ENCODE measurements around the gene YY2.

YY2 gene

DNA sequence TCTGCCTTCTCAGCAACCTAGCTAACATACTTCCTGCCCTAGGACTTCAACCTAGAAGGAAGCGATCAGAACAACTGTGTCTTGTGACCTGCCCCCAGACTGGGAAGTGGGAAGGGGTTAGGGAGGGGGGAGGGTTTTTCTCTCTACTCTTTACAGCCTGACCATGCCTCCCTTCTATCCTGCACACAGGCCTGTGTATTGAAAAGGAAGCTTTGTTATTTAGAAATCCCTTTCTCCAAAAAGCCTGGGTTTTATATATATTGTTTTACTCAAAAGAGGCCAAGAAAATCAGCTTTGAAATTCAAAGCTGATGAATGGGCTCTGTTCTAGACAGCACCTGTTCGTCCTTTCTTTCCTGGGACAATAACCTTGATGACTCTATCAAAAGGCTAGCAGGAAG lies 49.5 kb downstream of the YY2 start:
- no peak for TF ChIP-seq CTCF (IDR thresholded peaks at IDR 0.05; ENCODE audit: extremely low read depth, insufficient read depth, missing control alignments)
- in situ Hi-C loops (cut with MboI; ENCODE audit: low pct_unique_long_range_greater_than_20kb, low sequenced_read_pairs, unreplicated experiment), result no loop called here
- DNase-seq (ENCODE audit: low spot score), result no peak

- TF ChIP-seq CTCF (IDR thresholded peaks at IDR 0.05; ENCODE audit: extremely low read depth, insufficient read depth, missing control alignments), result no peak
- DNase-seq (ENCODE audit: low spot score), result no peak
- in situ Hi-C loops (cut with MboI; ENCODE audit: low pct_unique_long_range_greater_than_20kb, low sequenced_read_pairs, unreplicated experiment), result no loop called here
Measured at GRCh38 chrX:21905953-21906352, 50.2 kb downstream of the YY2 start.

DNA sequence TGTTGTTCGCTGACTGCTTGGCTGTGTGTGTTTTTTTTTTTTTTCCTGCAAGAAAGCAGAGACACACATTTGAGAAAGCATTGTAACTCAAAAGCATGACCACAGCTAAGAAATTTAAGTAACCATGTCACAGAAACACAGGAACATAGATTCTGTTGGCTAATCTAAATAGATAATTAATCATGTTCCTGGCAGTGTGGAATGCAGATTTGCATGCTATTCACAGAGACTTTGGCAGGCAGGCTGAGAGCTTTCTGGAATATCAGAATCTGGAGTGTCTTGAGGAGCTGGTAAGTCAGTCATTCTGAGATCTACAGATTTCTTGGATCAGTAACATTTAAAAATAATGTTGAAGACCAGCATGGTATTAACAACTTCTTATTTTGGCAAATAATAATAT lies 51.5 kb downstream of the YY2 start:
- in situ Hi-C loops (cut with MboI; ENCODE audit: low pct_unique_long_range_greater_than_20kb, low sequenced_read_pairs, unreplicated experiment), result no loop called here
- no peak for TF ChIP-seq CTCF (IDR thresholded peaks at IDR 0.05; ENCODE audit: extremely low read depth, insufficient read depth, missing control alignments)
- no peak for DNase-seq (ENCODE audit: low spot score)

Data from GM13977 (cell line).